Heart left ventricle (tissue), 16 donors: ENCODE data around the gene OR5H1. TPM values are rescaled to one million over a fixed set of nuclear protein-coding genes. Genes with fewer than 3 reads are reported as not detected.

ENCODE experiments used
- ATAC-seq, 4 donors: fragments of 200-7000 bp; cut with Tn5 transposase; one replicate each; pipeline ENCODE4 v1.9.1; 2020 to 2022; ENCODE audit warnings: moderate library complexity in 4 of 4, mild to moderate bottlenecking in 3 of 4, moderate number of reproducible peaks in 1 of 4
- DNase-seq, 5 donors: peaks; one replicate each; pipeline ENCODE4 v3.0.0-alpha.2; 2020
- H3K27ac ChIP-seq, 12 donors: fragments of 200-600 bp; sonication (generic) in 4 of 12; one replicate each; pipeline versions ENCODE4 v1.5.0 to v1.8.0; 2016 to 2022; ENCODE audit warnings: mild to moderate bottlenecking in 2 of 12
- H3K27me3 ChIP-seq, 9 donors: fragments of 200-600 bp; sonication (generic) in 2 of 9; one replicate each; pipeline versions ENCODE4 v1.5.1 to v1.8.0; 2016 to 2022; ENCODE audit warnings: mild to moderate bottlenecking in 3 of 9
- H3K36me3 ChIP-seq, 9 donors: fragments of 200-600 bp; sonication (generic) in 2 of 9; one replicate each; pipeline versions ENCODE4 v1.5.0 to v1.8.0; 2018 to 2022; ENCODE audit warnings: mild to moderate bottlenecking in 2 of 9
- H3K4me1 ChIP-seq, 12 donors: fragments of 200-600 bp; sonication (generic) in 4 of 12; one replicate each; pipeline versions ENCODE4 v1.5.0 to v1.8.0; 2016 to 2022; ENCODE audit warnings: mild to moderate bottlenecking in 3 of 12
- H3K4me3 ChIP-seq, 12 donors: fragments of 200-600 bp; sonication (generic) in 4 of 12; one replicate each; pipeline versions ENCODE4 v1.5.0 to v1.8.0; 2017 to 2022; ENCODE audit warnings: mild to moderate bottlenecking in 9 of 12, moderate library complexity in 4 of 12
- H3K9me3 ChIP-seq, 12 donors: fragments of 200-600 bp; sonication (generic) in 4 of 12; one replicate each; pipeline versions ENCODE4 v1.5.0 to v1.8.0; 2016 to 2022; ENCODE audit warnings: mild to moderate bottlenecking in 1 of 12
- POLR2A ChIP-seq, 2 donors: fragments of 450-650 bp; IDR thresholded peaks; one replicate each; pipeline ENCODE4 v1.6.1; 2017; ENCODE audit warnings: antibody characterized with exemption in 2 of 2, mild to moderate bottlenecking in 2 of 2, moderate library complexity in 2 of 2
- whole genome bisulfite sequencing, 4 donors: extraction: QIAGEN DNeasy Blood & Tissue Kit in 2 of 4; methylation state at CpG; one replicate each; pipeline versions ENCODE4 v1.1.5 to v1.1.7; 2013 to 2018; 5-methylcytosine and 5-hydroxymethylcytosine counted together
- intact Hi-C, 10 donors: fragments of 100-400 bp; cut with DNase I; formaldehyde crosslinking; loops; one replicate each; pipeline versions ENCODE4 v1.11.1 to v1.14.2; 2022
- polyA plus RNA-seq, 2 donors: library from polyadenylated mRNA; stranded (reverse); fragments of 200-250 nt; gene quantifications; one replicate each; pipeline ENCODE4 v1.2.3, GENCODE V29; 2013
- total RNA-seq, 9 donors: library from RNA; depleted of rRNA in 2 of 9; stranded (reverse); fragments of >200 nt in 2 of 9; fragmentation: NEBNext Ultra II Directional in 3 of 9; extraction: Animal tissue kit (Norgen Biotek cat#: 25700) in 3 of 9; gene quantifications; one replicate each; pipeline versions ENCODE4 v1.1.0 to v1.2.4, GENCODE V29; 2016 to 2023
- TF ChIP-seq, protein P1 (sequence below), 12 donors: fragments of 200-600 bp; sonication (generic) in 4 of 12; IDR thresholded peaks; one replicate each; pipeline versions ENCODE4 v1.5.0 to v1.8.0; 2018 to 2022; ENCODE audit warnings: antibody characterized with exemption in 12 of 12, mild to moderate bottlenecking in 5 of 12
- donor health status: ischemic (EF 13 %, LVEDD 7.1; RV severe dilation, severe dysfunction).
- donor health status: healthy with polysubstance abuse.
- donor health status: DM: no; HTN: yes; CAD: no.
- donor health status: DM: no; HTN: no; CAD: no.
- donor health status: ischemic (EF 25% LVEDD 6.9; RV normal size, moderate dysfunction).
- donor health status: ischemic (EF 25% LVEDD 5.7; RV mildly dilated, moderate dysfunction).
- donor health status: healthy.
- donor health status: DM: yes; HTN: yes; CAD: no.
- donor health status: ischemic (EF 35%, LVEDD 5.7; RV mildly dilated, moderate dysfunction).
- donor health status: nonischemic (EF 11% LVEDD 7.7; RV severe dilation, severe dysfunction).
- donor health status: DM: yes; HTN: yes; CAD: no.
- donor health status: PGD.
- donor health status: ischemic (EF 29% LVEDD 5.4; RV normal size, mild dysfunction).
- donor health status: nonischemic (EF 23%, LVEDD 6.1; RV moderate dilation, normal function).

OR5H1 gene
- total and polyA plus RNA-seq, 11 donors: not detected

DNA sequence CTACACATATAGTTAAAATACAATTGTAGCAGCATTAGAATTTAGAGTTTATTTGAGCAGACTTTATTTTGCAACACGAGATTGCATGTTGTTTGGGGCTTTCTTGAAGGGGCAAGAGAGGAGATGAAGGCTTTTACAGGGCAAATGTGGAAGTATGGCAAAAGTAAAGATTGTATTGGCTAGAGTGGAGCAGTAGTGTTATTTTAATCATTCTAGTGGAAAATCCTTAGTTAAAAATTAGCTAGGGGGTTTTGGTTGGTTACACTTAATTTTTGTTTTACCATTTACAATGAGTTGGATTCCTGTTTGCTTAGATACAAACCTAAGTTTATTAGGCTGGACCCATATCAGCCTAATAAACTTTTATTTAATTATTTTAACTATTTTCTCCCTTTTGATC is 40.5 kb downstream of the OR5H1 start:
- ATAC-seq: no peak
- no peaks in the 10 kb centered on the region for H3K36me3 ChIP-seq
- no peak for DNase-seq
- peaks cover 0 to 4% (median 0%) of the 10 kb centered on the region in 12 donors for H3K9me3 ChIP-seq
- intact Hi-C loops: no loop called here
- WGBS, 4 donors: 48 to 54% (median 51%) methylated on average over 1 of the region's 1 CpG
- H3K27ac ChIP-seq: no peak overlapping the region
- H3K4me1 ChIP-seq: no peaks in the 10 kb centered on the region
- no peak overlapping the region for H3K4me3 ChIP-seq
- TF ChIP-seq POLR2A (IDR thresholded peaks at IDR 0.05): no peak
- TF ChIP-seq, protein P1, sequence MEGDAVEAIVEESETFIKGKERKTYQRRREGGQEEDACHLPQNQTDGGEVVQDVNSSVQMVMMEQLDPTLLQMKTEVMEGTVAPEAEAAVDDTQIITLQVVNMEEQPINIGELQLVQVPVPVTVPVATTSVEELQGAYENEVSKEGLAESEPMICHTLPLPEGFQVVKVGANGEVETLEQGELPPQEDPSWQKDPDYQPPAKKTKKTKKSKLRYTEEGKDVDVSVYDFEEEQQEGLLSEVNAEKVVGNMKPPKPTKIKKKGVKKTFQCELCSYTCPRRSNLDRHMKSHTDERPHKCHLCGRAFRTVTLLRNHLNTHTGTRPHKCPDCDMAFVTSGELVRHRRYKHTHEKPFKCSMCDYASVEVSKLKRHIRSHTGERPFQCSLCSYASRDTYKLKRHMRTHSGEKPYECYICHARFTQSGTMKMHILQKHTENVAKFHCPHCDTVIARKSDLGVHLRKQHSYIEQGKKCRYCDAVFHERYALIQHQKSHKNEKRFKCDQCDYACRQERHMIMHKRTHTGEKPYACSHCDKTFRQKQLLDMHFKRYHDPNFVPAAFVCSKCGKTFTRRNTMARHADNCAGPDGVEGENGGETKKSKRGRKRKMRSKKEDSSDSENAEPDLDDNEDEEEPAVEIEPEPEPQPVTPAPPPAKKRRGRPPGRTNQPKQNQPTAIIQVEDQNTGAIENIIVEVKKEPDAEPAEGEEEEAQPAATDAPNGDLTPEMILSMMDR (IDR thresholded peaks at IDR 0.05): no peak
- no peaks in the 10 kb centered on the region for H3K27me3 ChIP-seq

DNA sequence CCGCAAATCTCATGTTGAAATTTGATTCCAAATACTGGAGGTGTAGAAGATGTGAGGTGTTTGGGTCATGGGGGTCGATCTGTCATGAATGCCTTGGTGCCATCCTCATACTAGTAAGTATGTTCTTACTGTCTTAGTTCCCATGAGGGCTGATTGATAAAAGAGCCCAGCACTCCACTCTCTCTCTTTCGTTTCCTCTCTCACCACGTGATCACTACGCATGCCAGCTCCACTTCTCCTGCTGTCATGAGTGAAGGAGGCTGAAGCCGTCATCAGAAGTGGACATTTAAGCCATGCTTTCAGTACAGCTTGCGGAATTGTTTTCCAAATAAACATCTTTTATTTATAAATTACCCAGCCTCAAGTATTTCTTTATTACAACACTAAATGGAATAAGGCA is 42.1 kb downstream of the OR5H1 start:
- no peak for DNase-seq
- 54 to 72% (median 67%) methylated on average over 7 of the region's 7 CpGs for WGBS, 4 donors
- no peak overlapping the region for H3K4me3 ChIP-seq

DNA sequence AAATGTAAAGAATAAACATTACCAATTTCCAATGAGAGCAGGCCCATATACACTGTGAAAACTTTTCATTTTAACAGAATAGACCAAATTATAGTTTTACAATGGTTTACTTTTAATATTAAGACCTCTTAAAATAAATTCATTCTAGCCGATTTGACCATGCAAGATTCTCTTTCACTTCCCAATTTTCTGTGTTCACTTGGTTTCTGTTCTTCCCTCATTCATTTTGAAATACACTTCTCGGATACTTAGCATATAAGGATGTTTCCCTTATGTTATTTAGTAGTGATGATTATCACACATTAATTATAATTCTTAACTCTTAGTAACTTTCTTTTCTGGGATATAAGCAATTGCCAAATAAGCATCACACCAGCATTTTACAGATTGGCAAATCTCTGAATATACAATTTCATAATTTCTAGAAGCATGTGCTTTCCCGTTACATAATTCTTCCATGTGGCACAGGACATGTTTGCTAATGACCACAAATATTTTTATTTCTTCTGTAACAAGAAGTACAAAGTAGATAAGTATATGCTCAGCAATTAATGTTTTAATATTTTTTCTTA is 49.9 kb downstream of the OR5H1 start:
- Histone ChIP-seq H3K27me3 (no peaks in the 10 kb centered on the region), H3K36me3 (no peaks in the 10 kb centered on the region), H3K4me3 (no peak overlapping the region), H3K27ac (peak overlapping the region in 1 of 12 donors; percentile 23), H3K9me3 (no peaks in the 10 kb centered on the region), H3K4me1 (no peaks in the 10 kb centered on the region)
- no peak for TF ChIP-seq POLR2A (IDR thresholded peaks at IDR 0.05)
- TF ChIP-seq, protein P1 (IDR thresholded peaks at IDR 0.05): no peak
- no peak for ATAC-seq
- 82 to 87% (median 84%) methylated on average over 3 of the region's 3 CpGs for WGBS, 4 donors
- intact Hi-C loops: no loop called here
- DNase-seq: no peak

More for the DNA sequence above, 42.1 kb downstream of the OR5H1 start:
- no peak for TF ChIP-seq POLR2A (IDR thresholded peaks at IDR 0.05)
- H3K9me3 ChIP-seq: peaks cover 0 to 4% (median 0%) of the 10 kb centered on the region in 12 donors
- H3K4me1 ChIP-seq: no peaks in the 10 kb centered on the region
- intact Hi-C loops: no loop called here
- no peak for ATAC-seq
- H3K27me3 ChIP-seq: no peaks in the 10 kb centered on the region
- H3K27ac ChIP-seq: no peak overlapping the region
- H3K36me3 ChIP-seq: no peaks in the 10 kb centered on the region

DNA sequence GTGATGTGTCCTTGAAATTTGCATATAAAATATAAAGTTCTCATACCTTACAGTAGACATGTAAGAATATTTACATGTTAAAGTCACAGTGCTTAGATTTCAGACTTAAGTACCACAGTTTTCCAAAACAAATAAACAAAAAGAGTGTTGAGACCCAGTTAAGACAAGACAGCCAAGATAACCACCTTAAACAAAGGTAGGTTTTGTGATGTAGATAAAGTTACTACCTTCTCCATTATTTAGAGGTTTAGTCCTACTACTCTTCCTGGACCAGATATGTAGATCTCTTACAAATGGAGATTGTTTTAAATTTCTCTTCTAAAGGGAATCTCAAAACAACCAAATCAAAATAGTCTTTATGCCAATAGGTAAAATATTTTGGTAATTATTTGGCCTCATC is 51.7 kb downstream of the OR5H1 start:
- intact Hi-C loops: loop anchor here in 2 of 10 donors (2.0 kb wide), 1 partner anchor 41 kb away; no protein-coding TSS in a partner anchor
- no peak overlapping the region for H3K4me3 ChIP-seq
- no peaks in the 10 kb centered on the region for H3K9me3 ChIP-seq
- no peaks in the 10 kb centered on the region for H3K36me3 ChIP-seq
- no peaks in the 10 kb centered on the region for H3K4me1 ChIP-seq
- no peak for DNase-seq
- H3K27me3 ChIP-seq: no peaks in the 10 kb centered on the region
- no peak overlapping the region for H3K27ac ChIP-seq
- TF ChIP-seq, protein P1 (IDR thresholded peaks at IDR 0.05): no peak
- no peak for TF ChIP-seq POLR2A (IDR thresholded peaks at IDR 0.05)
- ATAC-seq: no peak

DNA sequence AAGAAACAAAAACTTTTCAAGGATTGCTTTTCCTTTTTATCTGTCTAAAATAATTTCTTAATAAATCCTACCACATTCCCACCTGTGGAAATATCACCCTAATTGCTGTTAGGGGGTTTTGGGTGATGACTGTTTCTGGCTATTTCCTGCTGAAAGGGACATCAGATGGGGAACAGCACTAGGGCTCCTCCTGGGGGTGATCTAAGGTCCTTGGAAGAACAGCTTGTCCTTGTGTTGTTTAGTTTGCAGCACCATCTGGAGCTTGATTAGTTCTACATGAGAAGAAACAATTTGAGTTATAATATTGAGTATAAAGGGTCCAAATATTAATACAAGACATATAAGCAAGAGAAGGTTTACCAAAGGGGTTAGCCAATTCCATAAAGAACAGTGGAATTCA is 54.7 kb downstream of the OR5H1 start:
- H3K27ac ChIP-seq: no peak overlapping the region
- ATAC-seq (no peak), DNase-seq (no peak)
- peaks cover 0 to 4% (median 0%) of the 10 kb centered on the region in 12 donors for H3K4me1 ChIP-seq
- no peaks in the 10 kb centered on the region for H3K9me3 ChIP-seq
- TF ChIP-seq, protein P1 (IDR thresholded peaks at IDR 0.05): no peak
- TF ChIP-seq POLR2A (IDR thresholded peaks at IDR 0.05): no peak
- no peaks in the 10 kb centered on the region for H3K36me3 ChIP-seq
- intact Hi-C loops: no loop called here
- no peaks in the 10 kb centered on the region for H3K27me3 ChIP-seq
- H3K4me3 ChIP-seq: no peak overlapping the region
